ENCODE measurements around the gene AFF1. TPM values are rescaled to one million over a fixed set of nuclear protein-coding genes. Genes with fewer than 3 reads are reported as not detected.
A peak's percentile ranks its signal among the peaks of the same experiment; 100 is the strongest.

AFF1 gene, protein sequence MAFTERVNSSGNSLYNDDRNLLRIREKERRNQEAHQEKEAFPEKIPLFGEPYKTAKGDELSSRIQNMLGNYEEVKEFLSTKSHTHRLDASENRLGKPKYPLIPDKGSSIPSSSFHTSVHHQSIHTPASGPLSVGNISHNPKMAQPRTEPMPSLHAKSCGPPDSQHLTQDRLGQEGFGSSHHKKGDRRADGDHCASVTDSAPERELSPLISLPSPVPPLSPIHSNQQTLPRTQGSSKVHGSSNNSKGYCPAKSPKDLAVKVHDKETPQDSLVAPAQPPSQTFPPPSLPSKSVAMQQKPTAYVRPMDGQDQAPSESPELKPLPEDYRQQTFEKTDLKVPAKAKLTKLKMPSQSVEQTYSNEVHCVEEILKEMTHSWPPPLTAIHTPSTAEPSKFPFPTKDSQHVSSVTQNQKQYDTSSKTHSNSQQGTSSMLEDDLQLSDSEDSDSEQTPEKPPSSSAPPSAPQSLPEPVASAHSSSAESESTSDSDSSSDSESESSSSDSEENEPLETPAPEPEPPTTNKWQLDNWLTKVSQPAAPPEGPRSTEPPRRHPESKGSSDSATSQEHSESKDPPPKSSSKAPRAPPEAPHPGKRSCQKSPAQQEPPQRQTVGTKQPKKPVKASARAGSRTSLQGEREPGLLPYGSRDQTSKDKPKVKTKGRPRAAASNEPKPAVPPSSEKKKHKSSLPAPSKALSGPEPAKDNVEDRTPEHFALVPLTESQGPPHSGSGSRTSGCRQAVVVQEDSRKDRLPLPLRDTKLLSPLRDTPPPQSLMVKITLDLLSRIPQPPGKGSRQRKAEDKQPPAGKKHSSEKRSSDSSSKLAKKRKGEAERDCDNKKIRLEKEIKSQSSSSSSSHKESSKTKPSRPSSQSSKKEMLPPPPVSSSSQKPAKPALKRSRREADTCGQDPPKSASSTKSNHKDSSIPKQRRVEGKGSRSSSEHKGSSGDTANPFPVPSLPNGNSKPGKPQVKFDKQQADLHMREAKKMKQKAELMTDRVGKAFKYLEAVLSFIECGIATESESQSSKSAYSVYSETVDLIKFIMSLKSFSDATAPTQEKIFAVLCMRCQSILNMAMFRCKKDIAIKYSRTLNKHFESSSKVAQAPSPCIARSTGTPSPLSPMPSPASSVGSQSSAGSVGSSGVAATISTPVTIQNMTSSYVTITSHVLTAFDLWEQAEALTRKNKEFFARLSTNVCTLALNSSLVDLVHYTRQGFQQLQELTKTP
- 10 to 100 TPM; 47.3 to 57.8 TPM for total RNA-seq

DNA sequence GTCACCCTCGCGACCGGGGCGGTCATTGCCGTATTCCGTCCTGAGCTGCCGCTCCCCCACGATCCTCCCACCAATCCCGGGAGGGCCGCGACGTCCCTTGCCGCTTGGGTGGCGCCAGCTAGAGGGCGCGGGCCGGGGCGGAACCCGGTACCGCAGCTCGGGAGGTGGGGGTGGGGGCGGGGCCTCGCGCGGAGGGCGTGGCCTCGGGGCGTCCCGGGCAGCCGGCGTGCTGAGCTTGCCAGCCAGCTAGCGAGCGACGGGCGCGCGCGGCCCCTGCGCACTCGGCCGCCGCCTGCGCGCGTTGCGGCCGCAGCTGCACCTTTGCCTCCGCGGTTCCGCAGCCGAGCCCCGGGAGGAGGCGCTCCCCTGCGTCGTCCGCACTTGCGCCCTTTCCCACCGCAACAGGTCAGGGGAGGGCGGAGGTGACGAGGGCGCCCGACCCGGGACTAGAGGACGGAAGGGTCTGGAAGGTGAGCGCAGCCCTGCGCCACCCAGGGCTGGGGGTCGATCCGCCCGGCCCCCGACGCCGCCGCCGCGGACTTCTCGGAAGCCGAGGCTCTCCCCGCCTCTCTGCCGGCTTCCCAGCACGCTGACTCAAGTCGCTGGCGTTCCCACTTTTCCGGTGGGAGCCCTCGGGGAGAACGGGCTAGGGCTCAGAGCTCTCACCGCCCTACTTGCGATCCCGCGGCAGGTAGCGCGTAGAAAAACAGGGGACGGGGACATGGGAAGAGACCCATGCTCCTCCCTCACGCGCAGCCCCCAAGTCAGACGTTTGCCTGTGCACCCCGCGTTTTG lies at the start of gene AFF1:
TSS of gene AFF1 (plus strand) at position 241 of the 795 bp plus-strand sequence. CDS start 13,523 bp downstream, outside the sequence.
- intact Hi-C loops (cut with DNase I, micrococcal nuclease) = loop anchor here (1.0 to 10.0 kb wide), 8 partner anchors 9 to 1660 kb away; partner anchors contain the start of genes KLHL8 (in 2 of the 2), HERC3 (in 1 of the 2), NUDT9 (in 1 of the 2) and PPM1K (in 1 of the 2)
- ATAC-seq = peak; percentile 68
- no peaks in the 10 kb centered on the region for H3K27me3 Mint-ChIP-seq
- DNase-seq = peak; percentile 94
- POLR2A ChIA-PET = interaction anchor here (0.5 to 3.4 kb wide), 7 partner anchors 13 to 118 kb away, joined by 3 to 60 read pairs (median 3); no protein-coding TSS in a partner anchor
- peak within 1 kb of the TSS; percentile 97 for H3K27ac Mint-ChIP-seq
- H3K9me3 Mint-ChIP-seq (ENCODE audit: low read depth) = no peaks in the 10 kb centered on the region
- no peaks in the 10 kb centered on the region for H3K36me3 Mint-ChIP-seq (ENCODE audit: low read depth)
- CTCF ChIA-PET = interaction anchor here (0.6 to 3.9 kb wide), 14 partner anchors 12 to 439 kb away, joined by 3 to 30 read pairs (median 4); no protein-coding TSS in a partner anchor
- H3K4me3 Mint-ChIP-seq = peak within 1 kb of the TSS; percentile 84
- peaks cover 40% of the 10 kb centered on the region for H3K4me1 Mint-ChIP-seq

DNA sequence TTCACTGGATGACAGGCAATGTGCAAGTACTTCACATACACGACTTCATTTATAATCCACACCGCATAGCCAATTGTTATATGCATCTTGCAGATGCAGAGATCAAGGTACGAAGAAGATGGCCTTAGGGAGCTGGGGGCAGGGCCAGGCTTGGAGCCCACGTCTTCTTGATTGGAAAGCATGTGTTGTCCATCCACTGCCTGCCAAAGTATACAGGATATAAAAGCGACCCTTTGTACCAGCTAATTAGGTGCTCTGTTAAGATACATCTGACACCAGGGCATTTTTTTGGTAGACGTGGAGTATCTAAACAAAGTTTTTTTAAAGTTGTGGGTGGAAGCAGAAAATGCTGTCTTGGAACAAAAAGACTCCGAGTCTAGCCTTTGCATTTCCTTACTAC lies 44.0 kb upstream of the AFF1 start:
- intact Hi-C loops (cut with DNase I, micrococcal nuclease) = loop anchor here (10.0 kb wide), 2 partner anchors 216 to 344 kb away; no protein-coding TSS in a partner anchor
- no peak for ATAC-seq
- DNase-seq = no peak
- Mint-ChIP-seq H3K4me1 (peaks cover 7% of the 10 kb centered on the region), H3K36me3 (ENCODE audit: low read depth) (peaks cover 2% of the 10 kb centered on the region), H3K9me3 (ENCODE audit: low read depth) (no peaks in the 10 kb centered on the region), H3K27me3 (peaks cover 17% of the 10 kb centered on the region), H3K27ac (no peak overlapping the region), H3K4me3 (peak overlapping the region; percentile 74)
- CTCF ChIA-PET = interaction anchor here (1.1 kb wide), 1 partner anchor 12 kb away, joined by 3 read pairs; no protein-coding TSS in a partner anchor
- POLR2A ChIA-PET = no interaction called here

DNA sequence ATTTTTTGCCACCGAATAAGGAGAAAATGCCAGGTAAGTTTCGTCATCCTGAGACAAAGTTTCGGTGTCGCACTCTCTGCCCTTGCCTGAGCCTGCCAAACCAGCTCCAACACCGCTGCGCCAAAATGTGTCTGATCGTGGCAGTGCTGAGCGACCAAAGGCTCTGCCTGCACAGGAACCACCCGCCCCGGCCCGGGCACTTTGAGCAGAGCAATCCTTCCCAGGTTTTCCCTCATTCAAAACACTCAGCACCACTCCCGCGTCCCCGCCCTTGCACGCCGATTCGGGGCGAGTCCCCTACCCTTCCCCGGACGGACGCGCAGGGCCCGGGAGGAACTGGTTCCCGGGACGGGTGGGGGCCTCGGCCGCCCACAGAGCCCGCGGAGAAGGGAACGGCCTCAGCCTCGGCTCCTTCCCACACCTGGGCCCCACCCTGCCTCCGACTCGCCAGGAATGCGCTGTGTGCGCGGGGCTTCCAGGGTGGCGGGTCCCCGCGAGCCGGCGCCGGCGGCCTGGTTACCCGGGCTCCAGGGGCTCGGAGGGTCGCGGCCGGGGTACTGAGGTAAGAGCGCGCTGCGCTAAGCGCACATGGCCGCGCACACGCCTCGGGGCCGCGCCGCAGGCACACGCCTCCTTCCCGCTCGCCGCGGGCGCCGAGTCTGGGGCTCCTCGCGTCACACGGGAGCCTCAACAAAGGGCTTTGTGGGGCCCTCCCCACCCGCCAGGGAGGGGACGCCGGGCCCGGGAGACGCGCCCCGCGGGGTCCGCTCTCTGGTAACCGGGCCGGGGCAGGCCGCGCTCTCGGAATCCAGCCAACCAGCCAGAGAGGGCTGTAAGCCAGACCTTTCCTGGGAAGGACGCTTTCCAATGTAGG lies 42.8 kb upstream of the AFF1 start, which contains the start of gene C4orf36:
TSS of gene C4orf36 (minus strand) at position 661 of the 874 bp plus-strand sequence. CDS start 902 bp downstream, outside the sequence.
- DNase-seq (peak; percentile 67), ATAC-seq (peak; percentile 74)
- Mint-ChIP-seq H3K27me3 (peaks cover 17% of the 10 kb centered on the region), H3K36me3 (ENCODE audit: low read depth) (peaks cover 2% of the 10 kb centered on the region), H3K4me3 (peak within 1 kb of the TSS; percentile 74), H3K27ac (peak within 1 kb of the TSS; percentile 48), H3K4me1 (peaks cover 7% of the 10 kb centered on the region), H3K9me3 (ENCODE audit: low read depth) (no peaks in the 10 kb centered on the region)
- CTCF ChIA-PET = interaction anchor here (0.5 to 3.4 kb wide), 5 partner anchors 39 to 396 kb away, joined by 3 to 43 read pairs (median 4); no protein-coding TSS in a partner anchor
- POLR2A ChIA-PET = interaction anchor here (0.6 kb wide), 1 partner anchor 230 kb away, joined by 4 read pairs; no protein-coding TSS in a partner anchor
- intact Hi-C loops (cut with DNase I, micrococcal nuclease) = loop anchor here (10.0 kb wide), 2 partner anchors 217 to 343 kb away; no protein-coding TSS in a partner anchor

DNA sequence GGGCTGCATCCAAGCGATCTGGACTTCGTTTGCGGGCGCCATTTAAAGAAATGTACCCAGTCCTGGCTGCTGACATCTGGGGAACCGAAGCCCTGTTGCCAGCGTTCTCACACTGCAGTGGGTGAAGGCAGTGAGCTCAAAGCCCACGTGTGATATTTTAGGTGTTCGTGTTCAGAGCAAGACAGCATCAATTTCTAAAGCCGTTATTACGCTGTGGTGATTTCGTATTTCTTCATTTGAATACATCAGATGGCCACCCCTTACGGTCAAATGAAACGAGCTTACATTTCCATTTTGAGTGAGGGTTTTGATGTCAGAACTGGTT lies 42.2 kb upstream of the AFF1 start:
- ChIA-PET POLR2A (interaction anchor here (0.6 to 0.7 kb wide), 2 partner anchors 11 to 35 kb away, joined by 3 to 6 read pairs; no protein-coding TSS in a partner anchor), CTCF (interaction anchor here (0.5 to 3.4 kb wide), 5 partner anchors 39 to 397 kb away, joined by 3 to 43 read pairs (median 3); no protein-coding TSS in a partner anchor)
- peaks cover 2% of the 10 kb centered on the region for H3K36me3 Mint-ChIP-seq (ENCODE audit: low read depth)
- peaks cover 17% of the 10 kb centered on the region for H3K27me3 Mint-ChIP-seq
- no peak for DNase-seq
- peak; percentile 22 for ATAC-seq
- H3K9me3 Mint-ChIP-seq (ENCODE audit: low read depth) = no peaks in the 10 kb centered on the region
- H3K4me1 Mint-ChIP-seq = peaks cover 7% of the 10 kb centered on the region
- intact Hi-C loops (cut with DNase I, micrococcal nuclease) = loop anchor here (10.0 kb wide), 2 partner anchors 218 to 342 kb away; no protein-coding TSS in a partner anchor
- H3K27ac Mint-ChIP-seq = no peak overlapping the region
- H3K4me3 Mint-ChIP-seq = peak overlapping the region; percentile 68

DNA sequence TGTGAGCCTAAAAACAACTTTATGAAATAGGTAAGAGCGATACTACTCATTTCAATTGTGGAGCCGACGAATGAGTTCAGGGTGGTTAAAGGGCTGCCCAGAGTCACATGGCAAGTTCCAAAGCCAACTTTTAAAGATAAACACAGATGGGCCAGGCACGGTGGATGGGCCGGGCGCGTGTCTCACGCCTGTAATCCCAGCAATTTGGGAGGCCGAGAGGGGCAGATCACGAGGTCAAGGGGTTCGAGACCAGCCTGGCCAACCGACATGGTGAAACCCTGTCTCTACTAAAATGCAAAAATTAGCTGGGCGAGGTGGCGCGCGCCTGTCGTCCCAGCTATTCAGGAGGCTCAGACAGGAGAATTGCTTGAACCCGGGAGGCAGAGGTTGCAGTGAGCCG lies 41.7 kb upstream of the AFF1 start:
- peaks cover 17% of the 10 kb centered on the region for H3K27me3 Mint-ChIP-seq
- H3K4me3 Mint-ChIP-seq = peak overlapping the region; percentile 68
- no peaks in the 10 kb centered on the region for H3K9me3 Mint-ChIP-seq (ENCODE audit: low read depth)
- H3K27ac Mint-ChIP-seq = no peak overlapping the region
- no peaks in the 10 kb centered on the region for H3K36me3 Mint-ChIP-seq (ENCODE audit: low read depth)
- CTCF ChIA-PET = interaction anchor here (0.5 to 3.4 kb wide), 3 partner anchors 343 to 397 kb away, joined by 3 to 43 read pairs (median 3); no protein-coding TSS in a partner anchor
- ATAC-seq (no peak), DNase-seq (no peak)
- POLR2A ChIA-PET = interaction anchor here (0.6 to 0.7 kb wide), 2 partner anchors 11 to 35 kb away, joined by 3 to 6 read pairs; no protein-coding TSS in a partner anchor
- intact Hi-C loops (cut with DNase I, micrococcal nuclease) = loop anchor here (10.0 kb wide), 2 partner anchors 218 to 342 kb away; no protein-coding TSS in a partner anchor
- peaks cover 7% of the 10 kb centered on the region for H3K4me1 Mint-ChIP-seq

DNA sequence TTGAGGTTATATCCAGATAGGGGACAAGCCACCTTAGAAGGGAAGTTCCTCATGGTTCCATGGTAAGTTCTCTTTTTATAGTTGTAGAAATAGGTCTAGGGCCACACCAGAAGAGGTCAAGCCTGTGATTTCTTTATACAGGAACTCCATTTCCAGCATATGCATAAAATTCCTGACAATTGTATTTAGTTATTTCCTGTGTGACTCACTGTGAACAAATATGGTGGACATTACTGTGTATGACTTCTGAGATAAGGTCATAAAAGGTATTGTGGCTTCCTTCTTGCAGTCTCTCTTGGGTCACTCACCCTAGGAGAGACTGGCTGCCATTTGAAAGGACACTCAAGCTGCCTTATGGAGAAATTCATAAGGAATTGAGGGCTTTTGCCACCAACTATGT lies 40.4 kb upstream of the AFF1 start:
- Mint-ChIP-seq H3K27ac (no peak overlapping the region), H3K9me3 (ENCODE audit: low read depth) (no peaks in the 10 kb centered on the region), H3K36me3 (ENCODE audit: low read depth) (no peaks in the 10 kb centered on the region), H3K4me1 (peaks cover 7% of the 10 kb centered on the region), H3K27me3 (peaks cover 17% of the 10 kb centered on the region), H3K4me3 (no peak overlapping the region)
- intact Hi-C loops (cut with DNase I, micrococcal nuclease) = loop anchor here (2.0 to 10.0 kb wide), 3 partner anchors 220 to 340 kb away; no protein-coding TSS in a partner anchor
- POLR2A ChIA-PET = no interaction called here
- DNase-seq (no peak), ATAC-seq (no peak)
- CTCF ChIA-PET = interaction anchor here (0.8 to 3.4 kb wide), 5 partner anchors 11 to 399 kb away, joined by 3 to 43 read pairs (median 4); no protein-coding TSS in a partner anchor

DNA sequence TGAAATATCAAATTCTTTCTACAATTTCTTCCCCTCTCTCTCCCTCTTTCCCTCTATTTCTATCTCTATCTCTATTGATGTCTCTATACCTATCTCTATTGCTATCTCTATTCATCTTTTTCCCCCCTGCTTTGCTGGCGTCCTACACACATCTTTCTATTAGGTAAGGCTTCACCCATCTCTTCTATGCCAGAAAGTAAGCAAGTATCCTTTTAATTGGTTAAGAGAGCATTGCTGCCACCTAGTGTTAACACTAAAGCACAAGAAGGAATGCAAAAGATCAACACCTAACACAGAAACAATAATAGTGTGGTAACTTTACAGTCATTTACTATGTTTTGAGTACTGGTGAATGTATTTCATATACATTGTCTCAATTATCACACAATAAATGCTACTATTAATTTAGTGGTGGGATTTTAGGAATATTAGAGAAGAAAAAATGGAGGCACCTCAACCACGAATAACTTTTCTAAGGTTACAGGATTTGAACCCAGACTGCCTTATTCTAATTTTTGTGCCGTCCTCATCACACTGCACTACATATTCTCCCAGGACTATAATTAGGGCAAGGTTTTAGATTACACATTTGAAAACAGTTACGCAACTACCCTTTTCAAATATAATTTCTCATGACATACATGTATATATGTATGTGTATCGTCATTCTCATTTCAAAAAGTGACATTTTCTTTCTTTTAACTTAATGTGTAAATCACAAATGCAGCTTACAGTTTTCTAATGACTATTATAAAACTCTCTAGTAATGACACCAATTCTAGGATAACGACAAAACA lies 38.9 kb upstream of the AFF1 start:
- H3K4me1 Mint-ChIP-seq = peaks cover 7% of the 10 kb centered on the region
- CTCF ChIA-PET = interaction anchor here (0.6 to 3.4 kb wide), 7 partner anchors 10 to 400 kb away, joined by 3 to 43 read pairs (median 3); no protein-coding TSS in a partner anchor
- POLR2A ChIA-PET = no interaction called here
- peaks cover 14% of the 10 kb centered on the region for H3K27me3 Mint-ChIP-seq
- H3K4me3 Mint-ChIP-seq = no peak overlapping the region
- ATAC-seq (peak; percentile 40), DNase-seq (no peak)
- H3K36me3 Mint-ChIP-seq (ENCODE audit: low read depth) = no peaks in the 10 kb centered on the region
- no peaks in the 10 kb centered on the region for H3K9me3 Mint-ChIP-seq (ENCODE audit: low read depth)
- no peak overlapping the region for H3K27ac Mint-ChIP-seq
- intact Hi-C loops (cut with DNase I, micrococcal nuclease) = loop anchor here (1.0 to 10.0 kb wide), 7 partner anchors 221 to 400 kb away; partner anchors contain the start of gene PTPN13 (in 1 of the 2)

DNA sequence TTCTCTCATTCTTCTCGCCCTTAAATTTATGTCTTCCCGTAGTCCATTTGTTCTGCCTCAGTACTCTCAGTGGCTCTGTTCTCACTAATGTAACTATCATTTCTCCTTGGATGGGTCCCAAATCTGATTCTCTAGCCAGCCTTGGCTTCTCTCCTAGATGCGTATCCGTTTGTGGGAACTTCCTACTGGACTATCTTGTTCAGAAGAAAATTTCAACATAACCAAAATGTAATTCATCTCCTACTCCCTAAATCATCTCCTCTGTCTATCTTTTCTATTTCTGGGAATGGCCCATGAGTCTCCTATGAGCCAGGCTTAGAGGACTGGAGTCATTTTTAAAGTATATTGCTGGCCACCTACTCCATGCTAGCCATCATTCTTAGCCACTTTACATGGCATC lies 38.2 kb upstream of the AFF1 start:
- H3K27ac Mint-ChIP-seq = no peak overlapping the region
- intact Hi-C loops (cut with DNase I, micrococcal nuclease) = loop anchor here (5.0 to 10.0 kb wide), 3 partner anchors 222 to 338 kb away; partner anchors contain the start of gene PTPN13 (in 1 of the 2)
- H3K36me3 Mint-ChIP-seq (ENCODE audit: low read depth) = no peaks in the 10 kb centered on the region
- no peak overlapping the region for H3K4me3 Mint-ChIP-seq
- DNase-seq = no peak
- ATAC-seq = no peak
- ChIA-PET POLR2A (no interaction called here), CTCF (interaction anchor here (0.6 to 1.3 kb wide), 4 partner anchors 26 to 401 kb away, joined by 3 to 12 read pairs (median 4); no protein-coding TSS in a partner anchor)
- peaks cover 9% of the 10 kb centered on the region for H3K27me3 Mint-ChIP-seq
- H3K4me1 Mint-ChIP-seq = peaks cover 4% of the 10 kb centered on the region
- H3K9me3 Mint-ChIP-seq (ENCODE audit: low read depth) = no peaks in the 10 kb centered on the region
